AG08395 (cell line): Measurements from ENCODE around the gene TP53TG5.

Source experiments
- DNase-seq: peaks from one replicate; pipeline ENCODE4 v3.0.0; 2012; ENCODE audit warnings: mixed read lengths, low spot score

Gene TP53TG5

DNA sequence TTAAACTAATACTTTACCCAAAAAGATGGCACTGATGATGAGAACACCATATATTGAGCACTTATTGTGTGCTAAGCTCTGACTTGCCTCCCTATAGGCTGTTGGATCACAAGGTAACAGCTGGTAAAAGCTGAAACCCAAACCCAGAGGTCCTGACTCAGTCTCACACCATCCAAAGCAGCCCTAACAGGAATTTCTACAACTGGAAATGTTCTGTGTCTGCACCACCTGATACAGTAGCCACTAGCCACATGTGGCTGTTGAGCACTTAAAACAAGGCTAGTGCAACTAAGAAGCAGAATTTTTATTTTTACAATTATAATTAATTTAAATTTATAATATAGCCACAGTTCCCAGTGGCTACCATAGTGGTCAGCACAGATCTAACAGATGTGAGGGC is 54.4 kb downstream of the TP53TG5 start:
- DNase-seq = no peak

DNA sequence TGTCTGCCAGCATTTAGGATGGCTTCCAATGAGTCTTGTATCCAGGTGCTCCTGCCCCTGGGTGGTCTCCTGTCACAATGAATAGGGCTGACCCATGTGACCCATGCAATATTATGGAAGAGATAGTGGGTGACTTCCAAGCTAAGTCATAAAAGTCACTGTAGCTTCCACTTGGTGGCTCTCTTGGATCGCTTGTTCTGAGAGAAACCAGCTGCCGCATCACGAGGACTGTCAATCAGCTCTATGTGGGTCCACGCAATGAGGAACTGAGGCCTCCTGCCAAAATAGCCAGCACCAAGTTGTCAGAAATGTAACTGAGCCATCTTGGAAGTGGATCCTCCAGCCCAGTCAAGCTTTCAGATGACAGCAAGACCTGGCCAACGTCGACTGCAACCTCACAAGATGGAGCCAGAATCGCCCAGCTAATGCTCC is 55.2 kb downstream of the TP53TG5 start:
- DNase-seq = no peak
